Liver (tissue), 9 donors: Measurements from ENCODE around the gene KCNIP1. TPM values are rescaled to one million over a fixed set of nuclear protein-coding genes. Genes with fewer than 3 reads are reported as not detected.
"Not testable (repeated sequence)": the region's sequence is repeated elsewhere in the genome, so short reads cannot be mapped to it uniquely, and the experiment has no call there.

ENCODE experiments used
- DNase-seq: peaks from one replicate; pipeline ENCODE4 v3.0.0-alpha.2; 2017; ENCODE audit warnings: low spot score
- H3K27ac ChIP-seq, 2 donors: one replicate each; pipeline ENCODE4 v1.7.0; 2013; ENCODE audit warnings: inconsistent platforms in 2 of 2, low read length in 2 of 2, control low read depth in 1 of 2, low read depth in 1 of 2, mild to moderate bottlenecking in 1 of 2
- H3K27me3 ChIP-seq, 4 donors: one replicate each; pipeline versions ENCODE4 v1.6.1 to v1.7.0; 2013; ENCODE audit warnings: low read length in 3 of 4, inconsistent platforms in 1 of 4, mild to moderate bottlenecking in 1 of 4, moderate library complexity in 1 of 4; ENCODE audit not compliant: control insufficient read depth in 4 of 4, insufficient read depth in 4 of 4
- H3K36me3 ChIP-seq, 4 donors: one replicate each; pipeline versions ENCODE4 v1.6.1 to v1.7.0; 2013; ENCODE audit warnings: low read length in 3 of 4, mild to moderate bottlenecking in 3 of 4, low read depth in 1 of 4, moderate library complexity in 1 of 4; ENCODE audit not compliant: control insufficient read depth in 4 of 4, insufficient read depth in 3 of 4
- H3K4me1 ChIP-seq, 4 donors: one replicate each; pipeline versions ENCODE4 v1.6.1 to v1.7.0; 2013; ENCODE audit warnings: low read length in 3 of 4, mild to moderate bottlenecking in 3 of 4, moderate library complexity in 1 of 4; ENCODE audit not compliant: control insufficient read depth in 4 of 4, insufficient read depth in 4 of 4
- H3K4me3 ChIP-seq, 3 donors: one replicate each; pipeline versions ENCODE4 v1.6.1 to v1.7.0; 2013; ENCODE audit warnings: low read length in 3 of 3, control low read depth in 1 of 3, low read depth in 1 of 3, mild to moderate bottlenecking in 1 of 3
- H3K9ac ChIP-seq, 2 donors: one replicate each; pipeline ENCODE4 v1.7.0; 2013; ENCODE audit warnings: low read length in 2 of 2, mild to moderate bottlenecking in 2 of 2, moderate library complexity in 2 of 2, control low read depth in 1 of 2, low read depth in 1 of 2
- H3K9me3 ChIP-seq, 4 donors: one replicate each; pipeline versions ENCODE4 v1.6.1 to v1.7.0; 2013; ENCODE audit warnings: low read length in 3 of 4; ENCODE audit not compliant: control insufficient read depth in 4 of 4
- EGR1 ChIP-seq, 2 donors: IDR thresholded peaks; 2 replicates each; pipeline ENCODE4 v1.6.1; 2016 to 2018; ENCODE audit warnings: antibody characterized with exemption in 2 of 2, low read depth in 2 of 2
- FOXA1 ChIP-seq: IDR thresholded peaks from 2 replicates; pipeline ENCODE4 v1.6.1; 2016; ENCODE audit warnings: antibody characterized with exemption
- FOXA2 ChIP-seq: IDR thresholded peaks from 2 replicates; pipeline ENCODE4 v1.6.1; 2016; ENCODE audit warnings: antibody characterized with exemption
- HNF4A ChIP-seq, 2 donors: conservative IDR thresholded peaks; 2 replicates each; pipeline ENCODE4 v1.6.1; 2016; ENCODE audit warnings: antibody characterized with exemption in 2 of 2, mild to moderate bottlenecking in 2 of 2
- HNF4G ChIP-seq: IDR thresholded peaks from 2 replicates; pipeline ENCODE4 v1.6.1; 2016; ENCODE audit warnings: antibody characterized with exemption
- JUND ChIP-seq, 2 donors: IDR thresholded peaks; 2 replicates each; pipeline ENCODE4 v1.6.1; 2016; ENCODE audit warnings: antibody characterized with exemption in 2 of 2
- NR2F2 ChIP-seq: IDR thresholded peaks from 2 replicates; pipeline ENCODE4 v1.6.1; 2016; ENCODE audit warnings: antibody characterized with exemption
- RAD21 ChIP-seq, 2 donors: IDR thresholded peaks; 2 replicates each; pipeline ENCODE4 v1.6.1; 2016; ENCODE audit warnings: antibody characterized with exemption in 2 of 2, mild to moderate bottlenecking in 2 of 2
- RXRA ChIP-seq, 2 donors: IDR thresholded peaks; 2 replicates each; pipeline ENCODE4 v1.6.1; 2017 to 2018; ENCODE audit warnings: antibody characterized with exemption in 2 of 2, mild to moderate bottlenecking in 1 of 2
- SP1 ChIP-seq: IDR thresholded peaks from 2 replicates; pipeline ENCODE4 v1.6.1; 2018; ENCODE audit warnings: antibody characterized with exemption, mild to moderate bottlenecking
- TAF1 ChIP-seq: conservative IDR thresholded peaks from 2 replicates; pipeline ENCODE4 v1.6.1; 2016; ENCODE audit warnings: antibody characterized with exemption, mild to moderate bottlenecking
- YY1 ChIP-seq: IDR thresholded peaks from 2 replicates; pipeline ENCODE4 v1.6.1; 2016; ENCODE audit warnings: antibody characterized with exemption, mild to moderate bottlenecking
- WGBS: extraction: QIAGEN DNeasy Blood & Tissue Kit; methylation state at CpG from one replicate; pipeline ENCODE4 v1.1.7; 2013; 5-methylcytosine and 5-hydroxymethylcytosine counted together
- polyA plus RNA-seq, 2 donors: library from polyadenylated mRNA; stranded (reverse) in 1 of 2; unstranded in 1 of 2; fragments of 200-250 nt in 1 of 2; fragments of >200 nt in 1 of 2; fragmentation: Nextera tagmentation in 1 of 2; extraction: Ambion mirVana in 1 of 2; gene quantifications; one replicate each; pipeline versions ENCODE4 v1.2.1 to v1.2.3, GENCODE V29; 2013 to 2015
- total RNA-seq, 2 donors: library from RNA; depleted of rRNA; stranded (reverse); fragments of >200 nt; gene quantifications; one replicate each; pipeline ENCODE4 v1.2.3, GENCODE V29; 2014
- TF ChIP-seq, protein P1 (sequence below): IDR thresholded peaks from 2 replicates; pipeline ENCODE4 v1.6.1; 2016; ENCODE audit warnings: antibody characterized with exemption
- TF ChIP-seq, protein P2 (sequence below): IDR thresholded peaks from 2 replicates; pipeline ENCODE4 v1.6.1; 2016; ENCODE audit warnings: antibody characterized with exemption, mild to moderate bottlenecking
- TF ChIP-seq, protein P3 (sequence below): IDR thresholded peaks from 2 replicates; pipeline ENCODE4 v1.6.1; 2016; ENCODE audit warnings: antibody characterized with exemption
- donor health status: healthy.
- donor health status: healthy.
- donor health status: healthy.
- donor health status: healthy.
- donor health status: healthy.

The KCNIP1 gene
- total and polyA plus RNA-seq, 4 donors: 0.08 to 0.23 TPM; not detected in 2

DNA sequence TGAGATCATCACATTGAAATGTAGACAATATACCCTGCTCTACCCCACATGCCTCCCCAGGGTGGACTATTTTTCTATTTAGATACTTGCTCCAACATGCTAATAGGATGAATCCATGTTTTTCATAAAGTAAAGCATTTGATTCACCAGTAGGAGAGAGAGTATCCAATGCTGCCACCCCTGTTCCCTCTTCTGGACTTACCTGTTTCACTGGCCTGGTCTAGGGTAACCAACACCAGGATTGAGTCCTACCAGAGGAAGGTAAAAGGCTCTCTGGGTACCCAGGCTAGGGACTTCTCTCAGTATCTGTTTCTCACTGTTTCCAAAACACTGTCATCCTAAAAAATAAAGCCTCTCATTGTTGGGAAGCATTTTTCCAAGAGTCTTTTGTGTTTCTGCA, 249.5 kb downstream of the KCNIP1 start:
- Histone ChIP-seq H3K4me3 (no peak overlapping the region), H3K27me3 (peaks cover 0 to 9% (median 2%) of the 10 kb centered on the region in 4 donors), H3K4me1 (no peaks in the 10 kb centered on the region), H3K9me3 (no peaks in the 10 kb centered on the region), H3K36me3 (no peaks in the 10 kb centered on the region), H3K9ac (no peak overlapping the region), H3K27ac (no peak overlapping the region)
- TF ChIP-seq YY1: no peak
- no peak for TF ChIP-seq FOXA2
- TF ChIP-seq SP1: no peak
- TF ChIP-seq JUND (IDR thresholded peaks at IDR 0.05): no peak
- no peak for TF ChIP-seq RXRA (IDR thresholded peaks at IDR 0.05)
- TF ChIP-seq, protein P1, sequence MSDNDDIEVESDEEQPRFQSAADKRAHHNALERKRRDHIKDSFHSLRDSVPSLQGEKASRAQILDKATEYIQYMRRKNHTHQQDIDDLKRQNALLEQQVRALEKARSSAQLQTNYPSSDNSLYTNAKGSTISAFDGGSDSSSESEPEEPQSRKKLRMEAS: no peak
- TF ChIP-seq NR2F2: no peak
- TF ChIP-seq EGR1 (IDR thresholded peaks at IDR 0.05; ENCODE audit: low read depth in 2 of 2): no peak
- TF ChIP-seq, protein P2, sequence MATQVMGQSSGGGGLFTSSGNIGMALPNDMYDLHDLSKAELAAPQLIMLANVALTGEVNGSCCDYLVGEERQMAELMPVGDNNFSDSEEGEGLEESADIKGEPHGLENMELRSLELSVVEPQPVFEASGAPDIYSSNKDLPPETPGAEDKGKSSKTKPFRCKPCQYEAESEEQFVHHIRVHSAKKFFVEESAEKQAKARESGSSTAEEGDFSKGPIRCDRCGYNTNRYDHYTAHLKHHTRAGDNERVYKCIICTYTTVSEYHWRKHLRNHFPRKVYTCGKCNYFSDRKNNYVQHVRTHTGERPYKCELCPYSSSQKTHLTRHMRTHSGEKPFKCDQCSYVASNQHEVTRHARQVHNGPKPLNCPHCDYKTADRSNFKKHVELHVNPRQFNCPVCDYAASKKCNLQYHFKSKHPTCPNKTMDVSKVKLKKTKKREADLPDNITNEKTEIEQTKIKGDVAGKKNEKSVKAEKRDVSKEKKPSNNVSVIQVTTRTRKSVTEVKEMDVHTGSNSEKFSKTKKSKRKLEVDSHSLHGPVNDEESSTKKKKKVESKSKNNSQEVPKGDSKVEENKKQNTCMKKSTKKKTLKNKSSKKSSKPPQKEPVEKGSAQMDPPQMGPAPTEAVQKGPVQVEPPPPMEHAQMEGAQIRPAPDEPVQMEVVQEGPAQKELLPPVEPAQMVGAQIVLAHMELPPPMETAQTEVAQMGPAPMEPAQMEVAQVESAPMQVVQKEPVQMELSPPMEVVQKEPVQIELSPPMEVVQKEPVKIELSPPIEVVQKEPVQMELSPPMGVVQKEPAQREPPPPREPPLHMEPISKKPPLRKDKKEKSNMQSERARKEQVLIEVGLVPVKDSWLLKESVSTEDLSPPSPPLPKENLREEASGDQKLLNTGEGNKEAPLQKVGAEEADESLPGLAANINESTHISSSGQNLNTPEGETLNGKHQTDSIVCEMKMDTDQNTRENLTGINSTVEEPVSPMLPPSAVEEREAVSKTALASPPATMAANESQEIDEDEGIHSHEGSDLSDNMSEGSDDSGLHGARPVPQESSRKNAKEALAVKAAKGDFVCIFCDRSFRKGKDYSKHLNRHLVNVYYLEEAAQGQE: no peak
- no peak for TF ChIP-seq TAF1
- TF ChIP-seq FOXA1: no peak
- no peak for TF ChIP-seq RAD21 (IDR thresholded peaks at IDR 0.05)
- TF ChIP-seq HNF4G: no peak
- no peak for TF ChIP-seq HNF4A (conservative IDR thresholded peaks at IDR 0.05)
- TF ChIP-seq, protein P3, sequence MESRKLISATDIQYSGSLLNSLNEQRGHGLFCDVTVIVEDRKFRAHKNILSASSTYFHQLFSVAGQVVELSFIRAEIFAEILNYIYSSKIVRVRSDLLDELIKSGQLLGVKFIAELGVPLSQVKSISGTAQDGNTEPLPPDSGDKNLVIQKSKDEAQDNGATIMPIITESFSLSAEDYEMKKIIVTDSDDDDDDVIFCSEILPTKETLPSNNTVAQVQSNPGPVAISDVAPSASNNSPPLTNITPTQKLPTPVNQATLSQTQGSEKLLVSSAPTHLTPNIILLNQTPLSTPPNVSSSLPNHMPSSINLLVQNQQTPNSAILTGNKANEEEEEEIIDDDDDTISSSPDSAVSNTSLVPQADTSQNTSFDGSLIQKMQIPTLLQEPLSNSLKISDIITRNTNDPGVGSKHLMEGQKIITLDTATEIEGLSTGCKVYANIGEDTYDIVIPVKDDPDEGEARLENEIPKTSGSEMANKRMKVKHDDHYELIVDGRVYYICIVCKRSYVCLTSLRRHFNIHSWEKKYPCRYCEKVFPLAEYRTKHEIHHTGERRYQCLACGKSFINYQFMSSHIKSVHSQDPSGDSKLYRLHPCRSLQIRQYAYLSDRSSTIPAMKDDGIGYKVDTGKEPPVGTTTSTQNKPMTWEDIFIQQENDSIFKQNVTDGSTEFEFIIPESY: no peak
- no peak for DNase-seq

DNA sequence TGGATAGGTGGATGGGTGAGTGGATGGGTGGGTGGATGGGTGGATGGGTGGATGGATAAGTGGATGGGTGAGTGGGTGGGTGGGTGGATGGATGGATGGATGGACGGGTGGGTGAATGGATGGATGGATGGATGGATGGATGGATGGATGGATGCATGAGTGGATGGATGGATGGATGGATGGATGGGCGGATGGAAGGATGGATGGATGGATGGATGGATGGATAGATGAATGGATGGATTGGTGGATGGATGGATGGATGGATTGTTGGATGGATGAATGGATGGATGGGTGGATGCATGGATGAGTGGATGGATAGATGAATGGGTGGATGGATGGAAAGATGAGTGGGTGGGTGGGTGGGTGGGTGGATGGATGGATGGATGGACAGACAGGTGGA, 250.7 kb downstream of the KCNIP1 start:
- not testable (repeated sequence) for H3K27ac ChIP-seq, H3K36me3 ChIP-seq, H3K4me1 ChIP-seq, H3K9me3 ChIP-seq, H3K9ac ChIP-seq, H3K4me3 ChIP-seq, DNase-seq, H3K27me3 ChIP-seq
- 80% methylated on average over 2 of the region's 2 CpGs for WGBS
